CD4-positive, alpha-beta T cell treated with Interleukin-21 for 1 hour (primary cell): ENCODE results near the gene ARHGEF18.
A peak's percentile ranks its signal among the peaks of the same experiment; 100 is the strongest.
"Not testable (repeated sequence)": the region's sequence is repeated elsewhere in the genome, so short reads cannot be mapped to it uniquely, and the experiment has no call there.

Source experiments
- DNase-seq: peaks from one replicate; pipeline ENCODE4 v3.0.0-alpha.2; 2020

Gene ARHGEF18

GRCh38 chr19:7349231-7349591, 474 bp downstream of the ARHGEF18 start:
- no peak for DNase-seq

GRCh38 chr19:7349961-7350711, 1.4 kb downstream of the ARHGEF18 start:
- peak; percentile 59 for DNase-seq

GRCh38 chr19:7351861-7352260, 3.1 kb downstream of the ARHGEF18 start:
- no peak for DNase-seq

- no peak for DNase-seq
Measured at GRCh38 chr19:7355151-7355820, 6.5 kb downstream of the ARHGEF18 start.

GRCh38 chr19:7355871-7356270, 7.1 kb downstream of the ARHGEF18 start:
- no peak for DNase-seq

- no peak for DNase-seq
Measured at GRCh38 chr19:7356899-7357627, 8.3 kb downstream of the ARHGEF18 start.

GRCh38 chr19:7358102-7358597, 9.4 kb downstream of the ARHGEF18 start:
- no peak for DNase-seq

- DNase-seq = no peak
Measured at GRCh38 chr19:7360393-7360984, 11.8 kb downstream of the ARHGEF18 start.

- no peak for DNase-seq
Measured at GRCh38 chr19:7363225-7363624, 14.5 kb downstream of the ARHGEF18 start.

- peak; percentile 58 for DNase-seq
Measured at GRCh38 chr19:7366701-7367420, 18.1 kb downstream of the ARHGEF18 start.

- DNase-seq = no peak
Measured at GRCh38 chr19:7368456-7368855, 19.7 kb downstream of the ARHGEF18 start.

GRCh38 chr19:7368866-7369265, 20.1 kb downstream of the ARHGEF18 start:
- DNase-seq = not testable (repeated sequence)

- no peak for DNase-seq
Measured at GRCh38 chr19:7370546-7370945, 21.8 kb downstream of the ARHGEF18 start.

- DNase-seq = no peak
Measured at GRCh38 chr19:7371001-7371400, 22.3 kb downstream of the ARHGEF18 start.

GRCh38 chr19:7372810-7373209, 24.1 kb downstream of the ARHGEF18 start:
- no peak for DNase-seq

GRCh38 chr19:7373862-7374261, 25.1 kb downstream of the ARHGEF18 start:
- no peak for DNase-seq

GRCh38 chr19:7376151-7376852, 27.6 kb downstream of the ARHGEF18 start:
- no peak for DNase-seq

- no peak for DNase-seq
Measured at GRCh38 chr19:7377196-7377595, 28.5 kb downstream of the ARHGEF18 start.

- no peak for DNase-seq
Measured at GRCh38 chr19:7381073-7381390, 32.3 kb downstream of the ARHGEF18 start.

- no peak for DNase-seq
Measured at GRCh38 chr19:7382694-7383093, 34.0 kb downstream of the ARHGEF18 start.

- no peak for DNase-seq
Measured at GRCh38 chr19:7383284-7383683, 34.5 kb downstream of the ARHGEF18 start.

- no peak for DNase-seq
Measured at GRCh38 chr19:7385062-7385461, 36.3 kb downstream of the ARHGEF18 start.
